Spleen (tissue), 11 donors: Measurements from ENCODE around the gene R3HDM1. TPM values are rescaled to one million over a fixed set of nuclear protein-coding genes. Genes with fewer than 3 reads are reported as not detected.

Experiments
- DNase-seq: peaks from one replicate; pipeline ENCODE4 v3.0.0-alpha.2; 2020
- H3K27ac ChIP-seq, 8 donors: fragments of 200-600 bp; sonication (generic) in 7 of 8; 1 replicate in 4 of 8; 2 replicates in 4 of 8; pipeline versions ENCODE4 v1.5.0 to v1.8.0; 2016 to 2021; ENCODE audit warnings: inconsistent platforms in 4 of 8, mild to moderate bottlenecking in 4 of 8, moderate library complexity in 1 of 8
- H3K27me3 ChIP-seq, 7 donors: fragments of 200-600 bp; sonication (generic) in 6 of 7; replicated peaks in 1 of 7; 1 replicate in 4 of 7; 2 replicates in 3 of 7; pipeline versions ENCODE4 v1.5.0 to v1.8.0; 2016 to 2021; ENCODE audit warnings: inconsistent platforms in 3 of 7, mild to moderate bottlenecking in 1 of 7
- H3K36me3 ChIP-seq, 6 donors: fragments of 200-600 bp; sonication (generic) in 5 of 6; 1 replicate in 4 of 6; 2 replicates in 2 of 6; pipeline versions ENCODE4 v1.5.0 to v1.8.0; 2016 to 2021; ENCODE audit warnings: inconsistent platforms in 2 of 6
- H3K4me1 ChIP-seq, 6 donors: fragments of 200-600 bp; sonication (generic) in 5 of 6; 1 replicate in 3 of 6; 2 replicates in 3 of 6; pipeline versions ENCODE4 v1.5.0 to v1.8.0; 2016 to 2021; ENCODE audit warnings: inconsistent platforms in 3 of 6
- H3K4me3 ChIP-seq, 8 donors: fragments of 200-600 bp; sonication (generic) in 7 of 8; 1 replicate in 4 of 8; 2 replicates in 4 of 8; pipeline versions ENCODE4 v1.5.0 to v1.8.0; 2016 to 2021; ENCODE audit warnings: inconsistent platforms in 4 of 8, mild to moderate bottlenecking in 4 of 8, moderate library complexity in 2 of 8
- H3K9me3 ChIP-seq, 8 donors: fragments of 200-600 bp; sonication (generic) in 7 of 8; 1 replicate in 4 of 8; 2 replicates in 4 of 8; pipeline versions ENCODE4 v1.5.0 to v1.8.0; 2016 to 2021; ENCODE audit warnings: inconsistent platforms in 4 of 8
- POLR2A ChIP-seq, 3 donors: fragments of 450-650 bp; IDR thresholded peaks; one replicate each; pipeline ENCODE4 v1.5.1; 2017; ENCODE audit warnings: antibody characterized with exemption in 3 of 3, mild to moderate bottlenecking in 1 of 3
- POLR2AphosphoS5 ChIP-seq, 3 donors: sonication (generic); formaldehyde crosslinking; IDR thresholded peaks; one replicate each; pipeline ENCODE4 v1.5.1; 2017; ENCODE audit warnings: antibody characterized with exemption in 3 of 3
- WGBS, 5 donors: extraction: QIAGEN DNeasy Blood & Tissue Kit in 3 of 5; methylation state at CpG; one replicate each; pipeline versions ENCODE4 v1.1.5 to v1.1.7; 2013 to 2018; 5-methylcytosine and 5-hydroxymethylcytosine counted together
- intact Hi-C: fragments of 100-400 bp; cut with DNase I; formaldehyde crosslinking; loops from one replicate; pipeline ENCODE4 v1.15.0; 2023; ENCODE audit warnings: low total_unique reads
- polyA plus RNA-seq, 3 donors: library from polyadenylated mRNA; stranded (reverse); fragments of 200-250 nt; gene quantifications; one replicate each; pipeline ENCODE4 v1.2.1, GENCODE V29; 2013
- total RNA-seq, 7 donors: library from RNA; depleted of rRNA in 3 of 7; stranded (reverse); fragments of >200 nt in 3 of 7; fragmentation: NEBNext Ultra II Directional in 4 of 7; extraction: Animal tissue kit (Norgen Biotek cat#: 25700) in 4 of 7; gene quantifications; one replicate each; pipeline versions ENCODE4 v1.1.0 to v1.2.1, GENCODE V29; 2016 to 2021
- TF ChIP-seq, protein P1 (sequence below), 11 experiments: fragments of 200-600 bp in 7 of 11; fragments of 450-650 bp in 4 of 11; sonication (generic) in 4 of 11; IDR thresholded peaks in 8 of 11; conservative IDR thresholded peaks in 3 of 11; 1 replicate in 7 of 11; 2 replicates in 4 of 11; pipeline versions ENCODE4 v1.4.0 to v1.8.0; 2016 to 2021; ENCODE audit warnings: antibody characterized with exemption in 11 of 11, inconsistent platforms in 4 of 11, mild to moderate bottlenecking in 1 of 11
- donor health status: healthy with polysubstance abuse.
- donor health status: DM: no; HTN: no; CAD: no; lungs with moderate emphysema.
- donor health status: DM: no; HTN: no; CAD: no.
- donor health status: Bipolar disorder and iron deficiency.
- donor health status: healthy.
- donor health status: DM: no; HTN: no; CAD: no.
- donor health status: DM: yes; HTN: yes; CAD: no.

R3HDM1 gene
- total and polyA plus RNA-seq, 10 donors, result 8.3 to 54.7 (median 30.7) TPM

DNA sequence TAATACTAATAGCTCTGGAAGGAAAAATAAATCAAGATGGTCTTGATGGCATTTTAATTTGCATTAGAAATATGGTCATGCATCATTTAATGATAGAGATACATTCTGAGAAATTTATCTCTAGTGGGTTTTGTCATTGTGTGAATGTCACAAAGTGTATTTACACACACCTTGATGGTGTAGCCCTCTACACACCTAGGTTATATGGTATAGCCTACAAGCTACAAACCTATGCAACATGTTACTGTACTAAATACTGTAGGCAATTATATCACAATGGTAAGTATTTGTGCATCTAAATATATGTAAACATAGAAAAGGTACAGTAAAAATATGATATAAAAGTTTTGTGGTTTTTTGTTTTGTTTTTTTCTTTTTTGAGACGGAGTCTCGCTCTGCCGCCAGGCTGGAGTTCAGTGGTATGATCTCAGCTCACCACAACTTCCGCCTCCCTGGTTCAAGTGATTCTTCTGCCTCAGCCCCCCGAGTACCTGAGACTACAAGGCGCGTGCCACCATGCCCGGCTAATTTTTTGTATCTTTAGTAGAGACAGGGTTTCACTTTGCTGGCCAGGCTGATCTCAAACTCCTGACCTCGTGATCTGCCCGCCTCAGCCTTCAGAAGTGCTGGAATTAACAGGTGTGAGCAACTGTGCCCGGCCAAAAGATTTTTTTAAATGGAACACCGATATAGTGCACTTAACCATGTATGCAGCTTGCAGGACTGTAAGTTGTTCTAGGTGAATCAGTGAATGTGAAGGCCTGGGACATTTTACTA, 126.7 kb downstream of the R3HDM1 start:
- 67 to 89% (median 82%) methylated on average over 12 of the region's 12 CpGs for WGBS, 5 donors
- intact Hi-C loops, result no loop called here
- no peak for DNase-seq
- Histone ChIP-seq H3K27me3 (no peaks in the 10 kb centered on the region), H3K4me3 (no peak overlapping the region), H3K4me1 (no peaks in the 10 kb centered on the region), H3K9me3 (no peaks in the 10 kb centered on the region), H3K36me3 (peaks cover 2 to 98% (median 26%) of the 10 kb centered on the region in 6 donors), H3K27ac (no peak overlapping the region)
- TF ChIP-seq POLR2A (IDR thresholded peaks at IDR 0.05), result no peak
- TF ChIP-seq, protein P1, sequence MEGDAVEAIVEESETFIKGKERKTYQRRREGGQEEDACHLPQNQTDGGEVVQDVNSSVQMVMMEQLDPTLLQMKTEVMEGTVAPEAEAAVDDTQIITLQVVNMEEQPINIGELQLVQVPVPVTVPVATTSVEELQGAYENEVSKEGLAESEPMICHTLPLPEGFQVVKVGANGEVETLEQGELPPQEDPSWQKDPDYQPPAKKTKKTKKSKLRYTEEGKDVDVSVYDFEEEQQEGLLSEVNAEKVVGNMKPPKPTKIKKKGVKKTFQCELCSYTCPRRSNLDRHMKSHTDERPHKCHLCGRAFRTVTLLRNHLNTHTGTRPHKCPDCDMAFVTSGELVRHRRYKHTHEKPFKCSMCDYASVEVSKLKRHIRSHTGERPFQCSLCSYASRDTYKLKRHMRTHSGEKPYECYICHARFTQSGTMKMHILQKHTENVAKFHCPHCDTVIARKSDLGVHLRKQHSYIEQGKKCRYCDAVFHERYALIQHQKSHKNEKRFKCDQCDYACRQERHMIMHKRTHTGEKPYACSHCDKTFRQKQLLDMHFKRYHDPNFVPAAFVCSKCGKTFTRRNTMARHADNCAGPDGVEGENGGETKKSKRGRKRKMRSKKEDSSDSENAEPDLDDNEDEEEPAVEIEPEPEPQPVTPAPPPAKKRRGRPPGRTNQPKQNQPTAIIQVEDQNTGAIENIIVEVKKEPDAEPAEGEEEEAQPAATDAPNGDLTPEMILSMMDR (IDR thresholded peaks at IDR 0.05 in 8 of 11, conservative IDR thresholded peaks at IDR 0.05 in 3 of 11), result no peak
- TF ChIP-seq POLR2AphosphoS5 (IDR thresholded peaks at IDR 0.05), result no peak

DNA sequence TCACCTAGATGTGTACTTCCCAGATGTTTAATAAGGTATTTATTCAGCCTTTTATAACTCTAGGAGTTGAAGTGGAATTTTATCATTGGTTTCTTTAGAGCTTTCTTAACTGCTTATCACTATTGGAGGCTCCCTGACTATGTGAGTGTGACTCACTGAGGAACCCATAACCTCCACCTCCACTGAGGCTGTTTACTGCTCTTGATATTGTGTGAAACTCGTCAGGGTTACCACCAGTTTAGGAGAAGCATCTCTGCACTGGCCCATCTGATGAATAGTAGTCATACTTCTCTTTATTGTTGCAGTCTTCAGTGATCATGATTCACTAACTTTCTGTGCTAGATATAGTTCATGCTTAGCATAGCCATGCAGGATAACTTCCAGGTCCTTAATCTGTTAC, 130.8 kb downstream of the R3HDM1 start:
- Histone ChIP-seq H3K36me3 (peaks cover 2 to 84% (median 23%) of the 10 kb centered on the region in 6 donors), H3K4me3 (no peak overlapping the region), H3K4me1 (peaks cover 0 to 8% (median 0%) of the 10 kb centered on the region in 6 donors), H3K9me3 (no peaks in the 10 kb centered on the region), H3K27me3 (no peaks in the 10 kb centered on the region), H3K27ac (no peak overlapping the region)
- TF ChIP-seq POLR2A (IDR thresholded peaks at IDR 0.05) (no peak), POLR2AphosphoS5 (IDR thresholded peaks at IDR 0.05) (no peak)
- TF ChIP-seq, protein P1 (IDR thresholded peaks at IDR 0.05 in 8 of 11, conservative IDR thresholded peaks at IDR 0.05 in 3 of 11), result no peak
- no peak for DNase-seq
- intact Hi-C loops, result no loop called here
- WGBS, 5 donors, result 70 to 88% (median 77%) methylated on average over 1 of the region's 1 CpG

DNA sequence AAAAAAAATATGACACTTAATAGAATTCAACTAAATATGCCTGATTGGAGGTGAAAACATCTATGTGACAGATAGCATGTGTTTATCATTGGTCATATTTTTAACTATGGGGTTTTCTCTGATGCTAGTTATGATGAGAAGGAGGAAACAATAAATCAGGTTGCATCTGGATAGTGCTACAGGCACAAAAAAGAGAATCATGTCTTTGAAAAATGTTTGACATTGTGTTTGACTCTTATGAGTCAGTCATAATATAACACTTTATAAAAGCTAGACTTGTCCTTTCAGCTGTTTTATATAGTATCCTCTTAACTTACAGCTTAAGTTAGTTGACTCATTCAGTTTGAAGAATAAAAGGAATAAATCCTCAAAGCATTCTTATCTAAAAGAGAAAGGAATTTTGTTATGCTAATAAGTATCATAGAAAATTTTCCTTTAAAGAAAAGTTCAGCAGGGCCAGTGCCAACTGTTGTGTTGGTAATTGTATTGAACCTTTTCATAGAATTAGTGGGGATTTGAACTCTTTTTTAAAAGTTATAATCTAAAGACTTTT, 131.9 kb downstream of the R3HDM1 start:
- no peaks in the 10 kb centered on the region for H3K27me3 ChIP-seq
- no peak overlapping the region for H3K27ac ChIP-seq
- H3K9me3 ChIP-seq, result no peaks in the 10 kb centered on the region
- peaks cover 0 to 11% (median 0%) of the 10 kb centered on the region in 6 donors for H3K4me1 ChIP-seq
- H3K36me3 ChIP-seq, result peaks cover 2 to 73% (median 21%) of the 10 kb centered on the region in 6 donors
- H3K4me3 ChIP-seq, result no peak overlapping the region
- TF ChIP-seq POLR2A (IDR thresholded peaks at IDR 0.05) (no peak), POLR2AphosphoS5 (IDR thresholded peaks at IDR 0.05) (no peak)
- TF ChIP-seq, protein P1 (IDR thresholded peaks at IDR 0.05 in 8 of 11, conservative IDR thresholded peaks at IDR 0.05 in 3 of 11), result no peak
- intact Hi-C loops, result no loop called here
- no peak for DNase-seq

DNA sequence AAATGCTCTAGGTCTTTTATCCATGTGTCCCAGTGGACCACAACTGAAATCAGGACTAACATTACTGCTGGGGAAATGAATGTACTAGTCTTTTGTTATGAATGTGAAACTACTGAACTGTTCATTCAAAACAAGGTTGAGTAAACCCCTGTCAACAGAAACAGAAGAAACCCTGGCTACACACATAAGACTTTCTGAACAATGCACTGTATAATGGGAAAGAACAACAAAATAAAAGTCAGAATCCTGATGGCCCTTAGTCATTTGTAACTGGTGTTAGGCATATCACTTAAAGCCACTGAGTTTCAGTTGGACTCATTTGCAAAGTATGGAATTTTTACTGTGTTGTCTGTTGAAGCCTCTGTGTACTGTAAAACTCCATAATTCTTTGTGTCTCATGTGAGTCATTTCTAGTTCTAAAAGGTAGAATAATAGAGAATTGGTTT, 133.4 kb downstream of the R3HDM1 start:
- TF ChIP-seq POLR2AphosphoS5 (IDR thresholded peaks at IDR 0.05), result no peak
- TF ChIP-seq POLR2A (IDR thresholded peaks at IDR 0.05), result no peak
- TF ChIP-seq, protein P1 (IDR thresholded peaks at IDR 0.05 in 8 of 11, conservative IDR thresholded peaks at IDR 0.05 in 3 of 11), result no peak

More for the DNA sequence above, 133.4 kb downstream of the R3HDM1 start:
- DNase-seq, result no peak
- peaks cover 0 to 11% (median 0%) of the 10 kb centered on the region in 6 donors for H3K4me1 ChIP-seq
- no peak overlapping the region for H3K27ac ChIP-seq
- peaks cover 2 to 70% (median 17%) of the 10 kb centered on the region in 6 donors for H3K36me3 ChIP-seq
- H3K27me3 ChIP-seq, result no peaks in the 10 kb centered on the region
- H3K9me3 ChIP-seq, result no peaks in the 10 kb centered on the region
- no peak overlapping the region for H3K4me3 ChIP-seq
- intact Hi-C loops, result no loop called here
